Heart left ventricle (tissue), 16 donors: ENCODE data around the gene ESRRA. TPM values are rescaled to one million over a fixed set of nuclear protein-coding genes. Genes with fewer than 3 reads are reported as not detected.

Experiments
- ATAC-seq, 4 donors: fragments of 200-7000 bp; cut with Tn5 transposase; one replicate each; pipeline ENCODE4 v1.9.1; 2020 to 2022; ENCODE audit warnings: moderate library complexity in 4 of 4, mild to moderate bottlenecking in 3 of 4, moderate number of reproducible peaks in 1 of 4
- DNase-seq, 5 donors: peaks; one replicate each; pipeline ENCODE4 v3.0.0-alpha.2; 2020
- H3K27ac ChIP-seq, 12 donors: fragments of 200-600 bp; sonication (generic) in 4 of 12; one replicate each; pipeline versions ENCODE4 v1.5.0 to v1.8.0; 2016 to 2022; ENCODE audit warnings: mild to moderate bottlenecking in 2 of 12
- H3K27me3 ChIP-seq, 9 donors: fragments of 200-600 bp; sonication (generic) in 2 of 9; one replicate each; pipeline versions ENCODE4 v1.5.1 to v1.8.0; 2016 to 2022; ENCODE audit warnings: mild to moderate bottlenecking in 3 of 9
- H3K36me3 ChIP-seq, 9 donors: fragments of 200-600 bp; sonication (generic) in 2 of 9; one replicate each; pipeline versions ENCODE4 v1.5.0 to v1.8.0; 2018 to 2022; ENCODE audit warnings: mild to moderate bottlenecking in 2 of 9
- H3K4me1 ChIP-seq, 12 donors: fragments of 200-600 bp; sonication (generic) in 4 of 12; one replicate each; pipeline versions ENCODE4 v1.5.0 to v1.8.0; 2016 to 2022; ENCODE audit warnings: mild to moderate bottlenecking in 3 of 12
- H3K4me3 ChIP-seq, 12 donors: fragments of 200-600 bp; sonication (generic) in 4 of 12; one replicate each; pipeline versions ENCODE4 v1.5.0 to v1.8.0; 2017 to 2022; ENCODE audit warnings: mild to moderate bottlenecking in 9 of 12, moderate library complexity in 4 of 12
- H3K9me3 ChIP-seq, 12 donors: fragments of 200-600 bp; sonication (generic) in 4 of 12; one replicate each; pipeline versions ENCODE4 v1.5.0 to v1.8.0; 2016 to 2022; ENCODE audit warnings: mild to moderate bottlenecking in 1 of 12
- CTCF ChIP-seq, 12 donors: fragments of 200-600 bp; sonication (generic) in 4 of 12; IDR thresholded peaks; one replicate each; pipeline versions ENCODE4 v1.5.0 to v1.8.0; 2018 to 2022; ENCODE audit warnings: antibody characterized with exemption in 12 of 12, mild to moderate bottlenecking in 5 of 12
- POLR2A ChIP-seq, 2 donors: fragments of 450-650 bp; IDR thresholded peaks; one replicate each; pipeline ENCODE4 v1.6.1; 2017; ENCODE audit warnings: antibody characterized with exemption in 2 of 2, mild to moderate bottlenecking in 2 of 2, moderate library complexity in 2 of 2
- whole genome bisulfite sequencing, 4 donors: extraction: QIAGEN DNeasy Blood & Tissue Kit in 2 of 4; methylation state at CpG; one replicate each; pipeline versions ENCODE4 v1.1.5 to v1.1.7; 2013 to 2018; 5-methylcytosine and 5-hydroxymethylcytosine counted together
- intact Hi-C, 10 donors: fragments of 100-400 bp; cut with DNase I; formaldehyde crosslinking; loops; one replicate each; pipeline versions ENCODE4 v1.11.1 to v1.14.2; 2022
- polyA plus RNA-seq, 2 donors: library from polyadenylated mRNA; stranded (reverse); fragments of 200-250 nt; gene quantifications; one replicate each; pipeline ENCODE4 v1.2.3, GENCODE V29; 2013
- total RNA-seq, 9 donors: library from RNA; depleted of rRNA in 2 of 9; stranded (reverse); fragments of >200 nt in 2 of 9; fragmentation: NEBNext Ultra II Directional in 3 of 9; extraction: Animal tissue kit (Norgen Biotek cat#: 25700) in 3 of 9; gene quantifications; one replicate each; pipeline versions ENCODE4 v1.1.0 to v1.2.4, GENCODE V29; 2016 to 2023
- donor health status: ischemic (EF 13 %, LVEDD 7.1; RV severe dilation, severe dysfunction).
- donor health status: healthy with polysubstance abuse.
- donor health status: DM: no; HTN: yes; CAD: no.
- donor health status: DM: no; HTN: no; CAD: no.
- donor health status: ischemic (EF 25% LVEDD 6.9; RV normal size, moderate dysfunction).
- donor health status: ischemic (EF 25% LVEDD 5.7; RV mildly dilated, moderate dysfunction).
- donor health status: healthy.
- donor health status: DM: yes; HTN: yes; CAD: no.
- donor health status: ischemic (EF 35%, LVEDD 5.7; RV mildly dilated, moderate dysfunction).
- donor health status: nonischemic (EF 11% LVEDD 7.7; RV severe dilation, severe dysfunction).
- donor health status: DM: yes; HTN: yes; CAD: no.
- donor health status: PGD.
- donor health status: ischemic (EF 29% LVEDD 5.4; RV normal size, mild dysfunction).
- donor health status: nonischemic (EF 23%, LVEDD 6.1; RV moderate dilation, normal function).

Gene ESRRA
- total and polyA plus RNA-seq, 11 donors = 94.0 to 291 (median 186) TPM

- Histone ChIP-seq H3K27ac (no peak overlapping the region), H3K9me3 (no peaks in the 10 kb centered on the region), H3K4me1 (peaks cover 0 to 48% (median 6%) of the 10 kb centered on the region in 12 donors), H3K36me3 (no peaks in the 10 kb centered on the region), H3K27me3 (peaks cover 0 to 15% (median 0%) of the 10 kb centered on the region in 9 donors), H3K4me3 (no peak overlapping the region)
- TF ChIP-seq CTCF (IDR thresholded peaks at IDR 0.05) (no peak), POLR2A (IDR thresholded peaks at IDR 0.05) (no peak)
- WGBS, 4 donors = 66 to 80% (median 74%) methylated on average over 8 of the region's 8 CpGs
- intact Hi-C loops = no loop called here
- ATAC-seq (no peak), DNase-seq (no peak)
These were observed 32.4 kb downstream of the ESRRA start for GRCh38 chr11:64337538-64338249.

- intact Hi-C loops = no loop called here
- TF ChIP-seq POLR2A (IDR thresholded peaks at IDR 0.05) (no peak), CTCF (IDR thresholded peaks at IDR 0.05) (no peak)
- H3K4me1 ChIP-seq = peaks cover 0 to 48% (median 8%) of the 10 kb centered on the region in 12 donors
- no peak for ATAC-seq
- no peaks in the 10 kb centered on the region for H3K9me3 ChIP-seq
- H3K36me3 ChIP-seq = peaks cover 0 to 1% (median 0%) of the 10 kb centered on the region in 9 donors
- peaks cover 0 to 15% (median 0%) of the 10 kb centered on the region in 9 donors for H3K27me3 ChIP-seq
- no peak overlapping the region for H3K4me3 ChIP-seq
- WGBS, 4 donors = 80 to 91% (median 86%) methylated on average over 8 of the region's 8 CpGs
- peak overlapping the region in 1 of 12 donors; percentile 72 for H3K27ac ChIP-seq
- DNase-seq = no peak
These were observed 33.4 kb downstream of the ESRRA start for GRCh38 chr11:64338716-64339115.

- Histone ChIP-seq H3K4me1 (peaks cover 0 to 48% (median 8%) of the 10 kb centered on the region in 12 donors), H3K36me3 (peaks cover 0 to 7% (median 0%) of the 10 kb centered on the region in 9 donors), H3K4me3 (peak overlapping the region in 1 of 12 donors; percentile 54), H3K9me3 (no peaks in the 10 kb centered on the region), H3K27me3 (peaks cover 0 to 15% (median 0%) of the 10 kb centered on the region in 9 donors), H3K27ac (peak overlapping the region in 1 of 12 donors; percentile 72)
- no peak for ATAC-seq
- intact Hi-C loops = no loop called here
- no peak for DNase-seq
- WGBS, 4 donors = 67 to 79% (median 68%) methylated on average over 4 of the region's 4 CpGs
- TF ChIP-seq CTCF (IDR thresholded peaks at IDR 0.05) = no peak
- no peak for TF ChIP-seq POLR2A (IDR thresholded peaks at IDR 0.05)
These were observed 34.0 kb downstream of the ESRRA start for GRCh38 chr11:64339286-64339685.

- Histone ChIP-seq H3K36me3 (peaks cover 0 to 13% (median 0%) of the 10 kb centered on the region in 9 donors), H3K4me1 (peaks cover 0 to 46% (median 8%) of the 10 kb centered on the region in 12 donors), H3K27ac (peak within 1 kb of the TSS in 1 of 12 donors; percentile 72), H3K27me3 (peaks cover 0 to 15% (median 0%) of the 10 kb centered on the region in 9 donors), H3K9me3 (no peaks in the 10 kb centered on the region), H3K4me3 (peak within 1 kb of the TSS in 7 of 12 donors; percentile 17 to 54 (median 20))
- WGBS, 4 donors = 70 to 79% (median 72%) methylated on average over 14 to 16 of the region's 16 CpGs
- TF ChIP-seq POLR2A (IDR thresholded peaks at IDR 0.05) = no peak
- no peak for TF ChIP-seq CTCF (IDR thresholded peaks at IDR 0.05)
- ATAC-seq = peak in 2 of 4 donors; percentile 21 to 36
- peak in 3 of 5 donors; percentile 62 to 87 (median 74) for DNase-seq
- intact Hi-C loops = no loop called here
These were observed 34.6 kb downstream of the ESRRA start, which contains the start of gene CCDC88B for GRCh38 chr11:64339754-64340408. TSS of gene CCDC88B (plus strand) at chr11:64340204. CDS start at chr11:64340267, 63 bp downstream.
